ENCODE measurements around the gene GALNT2.

DNA sequence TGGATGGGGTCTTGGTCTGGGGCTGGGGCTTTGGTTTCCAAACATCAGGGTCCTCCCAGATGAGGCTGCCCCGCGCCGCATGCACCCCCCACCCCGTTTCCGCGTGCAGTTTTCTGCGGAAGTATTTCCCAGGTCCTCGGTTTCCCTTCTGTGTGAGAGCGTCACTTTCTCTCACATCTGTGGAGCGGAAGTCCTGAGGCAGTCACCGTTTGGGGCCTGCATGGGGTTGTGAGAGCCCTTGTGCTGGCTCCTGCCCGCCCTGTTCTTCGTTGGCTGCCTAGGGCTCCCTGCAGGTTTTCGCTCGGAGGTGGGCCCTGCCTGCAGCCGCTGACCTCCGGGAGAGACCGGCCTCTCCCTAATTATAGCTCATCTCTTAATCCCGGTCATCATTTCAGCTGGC lies 88.0 kb downstream of the GALNT2 start:
- TF ChIP-seq CTCF (IDR thresholded peaks at IDR 0.05; ENCODE audit: poor library complexity) (no peak), EZH2 (IDR thresholded peaks at IDR 0.05; ENCODE audit: borderline replicate concordance) (no peak)
